Neural progenitor cell (in vitro differentiated cells): ENCODE data around the gene MEGF10. TPM values are rescaled to one million over a fixed set of nuclear protein-coding genes. Genes with fewer than 3 reads are reported as not detected.
A peak's percentile ranks its signal among the peaks of the same experiment; 100 is the strongest.
"Not testable (repeated sequence)": the region's sequence is repeated elsewhere in the genome, so short reads cannot be mapped to it uniquely, and the experiment has no call there.

Experiments used
- DNase-seq: peaks from one replicate; pipeline ENCODE4 v3.0.0-alpha.2; 2016; ENCODE audit warnings: low spot score
- H2AFZ ChIP-seq: fragments of 200-600 bp; sonication (generic); replicated peaks from 2 replicates; pipeline ENCODE4 v1.6.1; 2016; ENCODE audit warnings: antibody characterized with exemption
- H3F3A ChIP-seq: fragments of 200-600 bp; sonication (generic); 2 replicates; pipeline ENCODE4 v1.6.1; 2016; ENCODE audit warnings: antibody characterized with exemption, low read depth
- H3K27ac ChIP-seq: fragments of 200-600 bp; sonication (generic); 2 replicates; pipeline ENCODE4 v1.5.1; 2016; ENCODE audit warnings: mild to moderate bottlenecking
- H3K27me3 ChIP-seq: fragments of 200-600 bp; sonication (generic); 2 replicates; pipeline ENCODE4 v1.6.1; 2016; ENCODE audit warnings: mild to moderate bottlenecking, moderate library complexity
- H3K36me3 ChIP-seq: fragments of 200-600 bp; sonication (generic); 2 replicates; pipeline ENCODE4 v1.5.1; 2016
- H3K4me1 ChIP-seq: fragments of 200-600 bp; sonication (generic); 2 replicates; pipeline ENCODE4 v1.6.1; 2016; ENCODE audit warnings: mixed run types
- H3K4me2 ChIP-seq: fragments of 200-600 bp; sonication (generic); 2 replicates; pipeline ENCODE4 v1.6.1; 2016
- H3K4me3 ChIP-seq: fragments of 200-600 bp; sonication (generic); 2 replicates; pipeline ENCODE4 v1.5.1; 2016
- H3K79me2 ChIP-seq: fragments of 200-600 bp; sonication (generic); 2 replicates; pipeline ENCODE4 v1.6.1; 2016; ENCODE audit warnings: low read depth
- H3K9ac ChIP-seq: fragments of 200-600 bp; sonication (generic); 2 replicates; pipeline ENCODE4 v1.6.1; 2016
- H3K9me3 ChIP-seq: fragments of 200-600 bp; sonication (generic); 2 replicates; pipeline ENCODE4 v1.5.1; 2016; ENCODE audit warnings: low read depth
- H4K20me1 ChIP-seq: fragments of 200-600 bp; sonication (generic); 2 replicates; pipeline ENCODE4 v1.6.1; 2016; ENCODE audit warnings: low read depth
- H3K27ac Mint-ChIP-seq: 3 replicates; pipeline ENCODE4 v1.8.0; 2021; ENCODE audit warnings: mixed read lengths
- H3K27me3 Mint-ChIP-seq: 2 replicates; pipeline ENCODE4 v1.8.0; 2022; ENCODE audit warnings: low read depth, mild to moderate bottlenecking, inconsistent platforms, moderate library complexity, mixed read lengths; ENCODE audit not compliant: insufficient read depth
- H3K36me3 Mint-ChIP-seq: 3 replicates; pipeline ENCODE4 v1.8.0; 2021; ENCODE audit warnings: mixed read lengths
- H3K4me1 Mint-ChIP-seq: 3 replicates; pipeline ENCODE4 v1.8.0; 2021; ENCODE audit warnings: mixed read lengths
- H3K4me3 Mint-ChIP-seq: 3 replicates; pipeline ENCODE4 v1.8.0; 2021; ENCODE audit warnings: mild to moderate bottlenecking, moderate library complexity, mixed read lengths
- H3K9me3 Mint-ChIP-seq: 3 replicates; pipeline ENCODE4 v1.8.0; 2020; ENCODE audit warnings: mixed read lengths
- CTCF ChIP-seq: fragments of 200-600 bp; sonication (generic); IDR thresholded peaks from 2 replicates; pipeline ENCODE4 v1.5.1; 2017; ENCODE audit warnings: antibody characterized with exemption, mild to moderate bottlenecking
- EZH2 ChIP-seq: fragments of 200-600 bp; sonication (generic); IDR thresholded peaks from 2 replicates; pipeline ENCODE4 v1.6.1; 2017; ENCODE audit warnings: antibody characterized with exemption, mild to moderate bottlenecking, moderate library complexity
- EZH2phosphoT487 ChIP-seq: fragments of 200-600 bp; sonication (generic); IDR thresholded peaks from 2 replicates; pipeline ENCODE4 v1.6.1; 2017; ENCODE audit warnings: antibody characterized with exemption
- total RNA-seq: library from RNA; depleted of rRNA; stranded (reverse); fragments of >200 nt; gene quantifications from 2 replicates; pipeline ENCODE4 v1.2.3, GENCODE V29; 2015; ENCODE audit warnings: low replicate concordance

Gene MEGF10
- total RNA-seq, 1 donor from 2014 or later = 1.3 TPM

- Mint-ChIP-seq H3K4me3 (peak overlapping the region; percentile 5), H3K9me3 (peaks cover 6% of the 10 kb centered on the region), H3K36me3 (peaks cover 13% of the 10 kb centered on the region), H3K27me3 (peaks cover 9% of the 10 kb centered on the region), H3K4me1 (peaks cover 53% of the 10 kb centered on the region), H3K27ac (peak overlapping the region; percentile 80)
- no peaks in the 10 kb centered on the region for H3K9me3 ChIP-seq
- H3F3A ChIP-seq = peaks cover 23% of the 10 kb centered on the region
- no peak overlapping the region for H3K4me3 ChIP-seq
- H2AFZ ChIP-seq = no peak overlapping the region
- H3K9ac ChIP-seq = no peak overlapping the region
- H3K27me3 ChIP-seq = no peaks in the 10 kb centered on the region
- TF ChIP-seq EZH2phosphoT487 (peak; percentile 82), EZH2 (no peak), CTCF (no peak)
- peak; percentile 90 for DNase-seq
- H3K4me1 ChIP-seq = peaks cover 43% of the 10 kb centered on the region
- peak overlapping the region; percentile 44 for H3K4me2 ChIP-seq
- H4K20me1 ChIP-seq = no peaks in the 10 kb centered on the region
- no peaks in the 10 kb centered on the region for H3K36me3 ChIP-seq
- H3K27ac ChIP-seq = peak overlapping the region; percentile 78
- H3K79me2 ChIP-seq = no peaks in the 10 kb centered on the region
Measured at GRCh38 chr5:127307868-127308267, 17.3 kb downstream of the MEGF10 start.

- H2AFZ ChIP-seq, H3K4me3 ChIP-seq, H3K27me3 ChIP-seq, H3K4me3 Mint-ChIP-seq, H3K9me3 Mint-ChIP-seq, DNase-seq, H3K79me2 ChIP-seq, H3K36me3 ChIP-seq, H3K27me3 Mint-ChIP-seq, H3K9me3 ChIP-seq, H3K9ac ChIP-seq, H4K20me1 ChIP-seq: not testable (repeated sequence)
- Mint-ChIP-seq H3K36me3 (peaks cover 13% of the 10 kb centered on the region), H3K4me1 (peaks cover 53% of the 10 kb centered on the region), H3K27ac (peak overlapping the region; percentile 80)
- Histone ChIP-seq H3K4me1 (peaks cover 43% of the 10 kb centered on the region), H3K27ac (peak overlapping the region; percentile 78), H3K4me2 (peak overlapping the region; percentile 10), H3F3A (peaks cover 23% of the 10 kb centered on the region)
Measured at GRCh38 chr5:127308325-127308724, 17.7 kb downstream of the MEGF10 start.

GRCh38 chr5:127308945-127309344, 18.3 kb downstream of the MEGF10 start:
- H3K27me3 Mint-ChIP-seq = peaks cover 11% of the 10 kb centered on the region
- no peaks in the 10 kb centered on the region for H3K9me3 ChIP-seq
- no peak overlapping the region for H3K4me3 ChIP-seq
- no peak overlapping the region for H3K9ac ChIP-seq
- no peak overlapping the region for H3K4me3 Mint-ChIP-seq
- H3K4me1 Mint-ChIP-seq = peaks cover 53% of the 10 kb centered on the region
- no peaks in the 10 kb centered on the region for H3K79me2 ChIP-seq
- no peak overlapping the region for H2AFZ ChIP-seq
- H3K4me2 ChIP-seq = no peak overlapping the region
- no peaks in the 10 kb centered on the region for H3K27me3 ChIP-seq
- H3K27ac Mint-ChIP-seq = no peak overlapping the region
- DNase-seq = no peak
- no peak overlapping the region for H3K27ac ChIP-seq
- H3K9me3 Mint-ChIP-seq = peaks cover 8% of the 10 kb centered on the region
- no peaks in the 10 kb centered on the region for H4K20me1 ChIP-seq
- H3K36me3 Mint-ChIP-seq = peaks cover 13% of the 10 kb centered on the region
- TF ChIP-seq EZH2phosphoT487 = no peak
- TF ChIP-seq CTCF = no peak
- no peak for TF ChIP-seq EZH2
- H3K36me3 ChIP-seq = no peaks in the 10 kb centered on the region
- peaks cover 23% of the 10 kb centered on the region for H3F3A ChIP-seq
- peaks cover 43% of the 10 kb centered on the region for H3K4me1 ChIP-seq

GRCh38 chr5:127311349-127311748, 20.8 kb downstream of the MEGF10 start:
- H3K9me3 Mint-ChIP-seq = peaks cover 8% of the 10 kb centered on the region
- no peak overlapping the region for H3K27ac Mint-ChIP-seq
- no peak overlapping the region for H3K4me3 Mint-ChIP-seq
- H3K4me3 ChIP-seq = no peak overlapping the region
- H3K9ac ChIP-seq = no peak overlapping the region
- H3K27me3 ChIP-seq = no peaks in the 10 kb centered on the region
- no peak for DNase-seq
- H3K36me3 ChIP-seq = no peaks in the 10 kb centered on the region
- H3K27me3 Mint-ChIP-seq = peaks cover 9% of the 10 kb centered on the region
- H3K27ac ChIP-seq = no peak overlapping the region
- H3F3A ChIP-seq = peaks cover 23% of the 10 kb centered on the region
- no peak overlapping the region for H3K4me2 ChIP-seq
- H3K9me3 ChIP-seq = no peaks in the 10 kb centered on the region
- H3K4me1 ChIP-seq = peaks cover 35% of the 10 kb centered on the region
- peaks cover 47% of the 10 kb centered on the region for H3K4me1 Mint-ChIP-seq
- no peaks in the 10 kb centered on the region for H3K79me2 ChIP-seq
- no peak for TF ChIP-seq CTCF
- TF ChIP-seq EZH2 = no peak
- no peak for TF ChIP-seq EZH2phosphoT487
- peaks cover 10% of the 10 kb centered on the region for H3K36me3 Mint-ChIP-seq
- no peaks in the 10 kb centered on the region for H4K20me1 ChIP-seq
- H2AFZ ChIP-seq = no peak overlapping the region
